Stimulated activated CD8-positive, alpha-beta memory T cell treated with anti-CD3 and anti-CD28 coated beads, Interleukin-7, amount 100 ng/mL, for 48 hours (primary cell): ENCODE results near the gene RIPK4.
"Not testable (repeated sequence)": the region's sequence is repeated elsewhere in the genome, so short reads cannot be mapped to it uniquely, and the experiment has no call there.

ENCODE experiments used
- DNase-seq, 2 donors: peaks; one replicate each; pipeline ENCODE4 v3.0.0-alpha.2; 2020; ENCODE audit warnings: low read depth in 1 of 2; ENCODE audit errors: extremely low read depth in 1 of 2

RIPK4 gene

DNA sequence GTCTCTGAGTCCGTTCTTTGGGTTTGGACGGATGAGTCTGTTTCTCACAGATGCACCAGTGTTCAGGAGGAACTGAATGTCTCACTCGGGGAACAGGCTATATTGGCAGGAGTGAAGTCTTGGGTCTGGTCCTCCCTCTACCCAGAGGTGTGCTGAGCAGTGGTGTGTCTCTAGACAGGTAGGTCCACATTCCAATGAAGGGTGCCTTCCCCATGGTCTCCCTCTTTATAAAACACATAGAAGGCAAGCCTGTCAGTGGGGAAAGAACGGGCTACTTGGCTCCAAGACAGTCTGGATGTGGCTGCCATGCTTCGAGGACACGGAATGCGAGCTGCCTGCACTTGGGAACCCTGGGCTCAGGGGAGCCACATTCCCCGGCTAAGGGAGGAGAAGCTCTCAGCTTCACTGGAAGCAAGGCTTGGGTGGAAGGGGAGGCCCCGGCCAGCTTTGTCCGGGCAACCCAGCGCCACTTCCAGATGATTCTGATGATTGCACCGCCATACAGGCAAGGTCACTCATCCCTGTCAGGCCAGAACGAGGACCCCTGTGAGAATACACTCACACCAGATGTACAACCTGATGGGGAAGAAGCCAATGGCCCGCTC lies 29.7 kb upstream of the RIPK4 start:
- DNase-seq: no peak

DNA sequence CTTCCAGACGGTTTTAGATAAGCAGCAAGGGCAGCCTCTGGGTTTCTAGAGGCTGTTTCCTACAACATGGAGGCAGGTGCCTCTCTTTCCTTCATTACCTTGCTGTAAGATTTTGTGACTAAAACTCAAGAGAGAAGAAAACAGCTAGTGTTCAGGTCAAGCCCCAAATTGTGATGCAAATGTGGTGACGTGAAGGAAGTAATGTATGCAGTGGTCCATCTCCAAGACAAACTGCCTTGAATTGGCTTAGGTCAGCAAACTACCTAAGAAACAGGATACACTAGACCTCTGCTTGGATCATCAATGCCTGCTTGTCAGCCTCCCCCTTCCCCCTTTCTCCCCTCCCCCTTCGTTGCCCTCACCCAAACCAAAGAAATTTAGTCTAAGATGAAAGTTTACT lies 28.9 kb upstream of the RIPK4 start:
- no peak for DNase-seq

DNA sequence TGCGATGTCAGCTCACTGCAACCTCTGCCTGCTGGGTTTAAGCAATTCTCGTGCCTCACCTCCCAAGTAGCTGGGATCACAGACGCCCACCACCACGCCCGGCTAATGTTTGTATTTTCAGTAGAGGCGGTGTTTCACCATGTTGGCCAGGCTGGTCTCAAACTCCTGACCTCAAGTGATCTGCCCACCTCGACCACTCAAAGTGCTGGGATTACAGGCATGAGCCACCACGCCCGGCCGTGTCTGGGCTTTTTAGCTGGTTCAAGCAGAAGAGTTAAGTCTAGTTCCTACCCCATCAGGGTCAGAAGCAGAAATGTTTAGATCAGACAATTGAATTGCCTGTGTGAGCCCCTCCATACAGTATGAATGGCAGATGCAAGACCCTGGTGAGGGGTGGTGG lies 27.7 kb upstream of the RIPK4 start:
- no peak for DNase-seq

DNA sequence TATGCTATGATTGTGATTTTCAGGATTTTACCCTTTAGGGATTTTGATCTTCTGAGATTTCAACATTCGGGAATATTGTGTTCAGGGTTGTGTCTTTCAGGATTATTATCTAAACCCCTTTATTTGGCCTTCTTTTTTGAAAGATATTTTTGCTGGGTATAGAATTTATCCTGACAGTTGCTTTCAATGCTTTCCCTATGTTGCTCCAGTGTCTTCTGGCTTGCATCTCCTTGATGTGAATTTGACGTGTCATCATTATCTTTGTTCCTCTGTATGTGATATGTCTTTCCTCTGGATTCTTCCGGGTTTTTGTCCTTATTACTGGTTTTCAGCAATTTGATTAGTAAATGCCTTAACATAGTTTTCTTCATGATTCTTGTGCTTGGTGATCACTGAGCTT lies 25.9 kb upstream of the RIPK4 start:
- no peak for DNase-seq

DNA sequence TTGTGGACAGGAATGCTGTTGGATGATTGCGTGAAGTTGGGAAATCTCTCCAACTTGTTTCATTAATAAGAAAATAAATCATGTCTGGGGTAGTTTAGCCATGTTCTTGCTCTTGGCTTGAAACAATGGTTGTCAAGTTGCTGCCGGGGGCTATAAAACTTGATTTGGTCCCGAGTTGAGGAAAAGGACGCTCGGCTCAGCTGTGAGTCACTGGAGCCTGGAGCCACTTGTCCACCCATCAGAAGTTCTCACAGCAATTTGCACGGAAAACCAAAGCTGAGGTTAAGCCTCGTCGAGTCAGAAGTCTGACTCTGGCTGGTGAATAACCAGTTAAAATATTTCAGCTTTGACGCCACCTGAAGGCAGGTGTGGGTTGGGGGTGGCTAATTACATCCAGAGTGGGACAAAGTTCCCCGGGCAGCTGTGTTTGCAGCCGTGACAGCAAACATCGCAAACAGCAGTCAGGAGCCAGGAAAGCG lies 19.7 kb upstream of the RIPK4 start:
- DNase-seq: no peak

DNA sequence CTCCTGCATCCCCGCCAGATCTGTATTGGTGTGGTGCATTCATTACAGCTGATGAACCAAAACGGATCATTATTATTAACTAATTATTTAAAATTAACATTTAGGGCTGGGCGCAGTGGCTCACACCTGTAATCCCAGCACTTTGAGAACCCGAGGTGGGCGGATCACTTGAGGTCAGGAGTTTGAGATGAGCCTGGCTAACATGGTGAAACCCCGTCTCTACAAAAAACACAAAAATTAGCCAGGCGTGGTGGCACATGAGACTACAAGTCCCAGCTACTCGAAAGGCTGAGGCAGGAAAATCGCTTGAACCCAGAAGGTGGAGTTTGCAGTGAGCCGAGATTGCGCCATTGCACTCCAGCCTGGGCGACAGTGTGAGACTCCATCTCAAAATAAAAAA lies 18.4 kb upstream of the RIPK4 start:
- not testable (repeated sequence) for DNase-seq

DNA sequence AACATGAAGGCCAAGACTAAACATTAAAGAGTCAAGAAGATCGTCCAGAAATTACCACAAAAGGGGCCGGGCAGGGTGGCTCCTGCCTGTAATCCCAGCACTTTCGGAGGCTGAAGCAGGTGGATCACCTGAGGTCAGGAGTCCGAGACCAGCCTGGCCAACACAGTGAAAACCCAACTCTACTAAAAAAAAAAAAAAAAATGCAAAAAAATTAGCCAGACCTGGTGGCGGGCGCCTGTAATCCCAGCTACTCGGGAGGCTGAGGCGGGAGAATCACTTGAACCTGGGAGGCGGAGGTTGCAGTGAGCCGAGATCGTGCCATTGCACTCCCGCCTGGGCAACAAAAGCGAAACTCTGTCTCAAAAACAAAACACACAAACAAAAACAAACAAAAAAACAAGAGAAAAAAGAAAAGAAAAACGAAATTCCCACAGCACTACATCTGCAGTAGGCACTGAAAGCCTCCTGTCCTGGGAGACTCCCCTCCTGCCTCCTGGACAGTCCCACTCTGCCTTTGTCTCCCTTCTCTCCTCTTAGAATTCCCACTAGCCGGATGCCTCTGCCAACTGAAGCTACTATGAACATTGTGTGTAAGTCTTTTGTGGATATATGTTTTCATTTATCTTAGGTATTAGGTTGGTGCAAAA lies 17.7 kb upstream of the RIPK4 start:
- DNase-seq: no peak

DNA sequence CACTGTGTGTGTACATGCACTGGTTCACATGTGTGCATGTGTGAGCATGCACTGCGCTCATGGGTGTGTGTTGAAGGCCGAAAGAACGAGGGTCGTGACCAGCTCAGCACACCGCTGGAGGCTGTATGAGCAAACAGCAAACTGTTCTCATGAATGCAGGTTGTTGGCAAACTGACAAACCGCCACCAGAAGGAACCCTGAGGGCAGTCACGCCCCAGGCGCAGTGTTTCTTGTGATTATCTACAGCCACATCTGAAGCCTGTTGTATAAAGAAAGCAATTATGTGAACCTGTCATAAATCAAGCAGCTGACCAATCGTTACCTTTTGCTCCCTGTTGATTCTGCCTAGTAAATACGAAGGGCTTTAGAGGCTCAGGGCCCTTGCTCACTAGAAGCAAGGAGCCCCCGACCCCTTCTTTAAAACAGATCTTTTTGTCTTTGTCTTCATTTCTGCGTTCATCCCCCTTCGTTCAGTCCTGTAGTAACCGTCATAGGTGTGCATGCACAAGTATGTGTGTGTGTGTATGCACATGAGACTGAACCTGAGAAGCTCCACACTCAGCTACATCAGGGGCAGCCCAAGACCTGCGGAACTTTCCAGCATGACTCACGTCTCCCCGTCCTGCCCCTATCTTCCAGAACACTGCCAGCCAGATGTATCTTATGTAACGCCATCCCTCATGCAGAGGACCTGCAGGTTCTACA lies 16.8 kb upstream of the RIPK4 start:
- no peak for DNase-seq

DNA sequence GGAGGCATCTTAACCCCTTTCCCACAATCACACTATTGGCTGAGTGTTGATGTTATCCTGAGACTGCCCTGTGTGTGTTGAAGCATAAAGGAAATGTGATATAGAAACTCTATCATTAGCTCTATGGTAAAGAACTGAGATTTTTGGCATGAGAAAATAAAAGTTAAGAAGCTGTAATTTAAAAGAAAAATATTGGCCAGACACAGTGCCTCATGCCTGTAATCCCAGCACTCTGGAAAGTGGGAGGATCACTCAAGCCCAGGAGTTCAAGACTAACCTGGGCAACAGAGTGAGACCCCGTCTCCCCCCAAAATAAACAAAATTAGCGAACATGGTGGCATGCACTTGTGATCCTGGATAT lies 14.2 kb upstream of the RIPK4 start:
- DNase-seq: no peak

DNA sequence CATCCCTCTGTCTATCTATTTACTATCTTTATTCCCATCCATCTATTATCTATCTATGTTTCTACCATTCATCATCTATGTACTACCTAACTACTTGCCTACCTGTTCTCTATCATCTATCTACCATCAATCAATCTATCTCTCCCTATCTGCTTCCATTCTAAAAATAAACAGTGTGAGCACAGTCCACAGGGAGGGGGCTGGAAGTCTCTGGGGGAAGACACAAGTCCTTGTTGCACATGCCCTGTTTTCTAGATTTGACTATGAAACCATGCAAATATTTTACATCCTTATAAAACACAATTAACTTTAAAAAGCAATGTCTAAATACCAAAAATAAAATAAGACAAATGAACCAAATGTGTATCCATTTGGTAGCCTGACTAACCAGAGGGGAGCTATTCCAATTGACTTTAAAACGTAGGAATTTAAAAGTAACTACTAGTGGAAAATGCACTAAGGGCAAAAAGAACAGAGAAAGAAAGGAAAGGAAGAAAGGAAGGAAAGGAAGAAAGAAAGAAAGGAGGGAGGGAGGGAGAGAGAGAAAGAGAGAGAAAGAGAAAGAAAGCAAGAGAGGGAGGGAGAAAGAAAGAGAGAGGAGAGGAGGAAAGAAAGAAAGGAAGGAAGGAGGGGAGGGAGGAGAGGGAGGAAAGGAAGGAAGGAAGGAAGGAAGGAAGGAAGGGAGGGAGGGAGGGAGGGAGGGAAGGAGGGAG lies 13.6 kb upstream of the RIPK4 start:
- DNase-seq: no peak

DNA sequence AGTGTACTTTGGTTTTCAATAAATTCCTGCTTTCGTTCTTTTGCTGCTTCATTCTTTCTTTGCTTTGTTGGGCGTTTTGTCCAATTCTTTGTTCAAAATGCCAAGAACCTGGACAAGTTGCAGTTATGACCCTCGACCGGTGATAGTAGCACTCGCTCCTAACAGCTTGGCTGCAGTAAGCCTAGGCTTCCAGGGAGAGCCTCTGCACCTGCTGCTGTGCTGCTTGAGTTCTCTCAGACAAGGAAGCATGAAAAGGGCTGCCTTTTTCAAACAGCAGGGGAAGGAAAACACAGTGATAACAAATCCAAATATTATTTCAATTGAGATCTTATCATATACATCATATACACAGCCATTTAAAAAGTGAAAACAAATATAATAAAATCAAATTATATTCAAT lies 12.8 kb upstream of the RIPK4 start:
- DNase-seq: no peak

DNA sequence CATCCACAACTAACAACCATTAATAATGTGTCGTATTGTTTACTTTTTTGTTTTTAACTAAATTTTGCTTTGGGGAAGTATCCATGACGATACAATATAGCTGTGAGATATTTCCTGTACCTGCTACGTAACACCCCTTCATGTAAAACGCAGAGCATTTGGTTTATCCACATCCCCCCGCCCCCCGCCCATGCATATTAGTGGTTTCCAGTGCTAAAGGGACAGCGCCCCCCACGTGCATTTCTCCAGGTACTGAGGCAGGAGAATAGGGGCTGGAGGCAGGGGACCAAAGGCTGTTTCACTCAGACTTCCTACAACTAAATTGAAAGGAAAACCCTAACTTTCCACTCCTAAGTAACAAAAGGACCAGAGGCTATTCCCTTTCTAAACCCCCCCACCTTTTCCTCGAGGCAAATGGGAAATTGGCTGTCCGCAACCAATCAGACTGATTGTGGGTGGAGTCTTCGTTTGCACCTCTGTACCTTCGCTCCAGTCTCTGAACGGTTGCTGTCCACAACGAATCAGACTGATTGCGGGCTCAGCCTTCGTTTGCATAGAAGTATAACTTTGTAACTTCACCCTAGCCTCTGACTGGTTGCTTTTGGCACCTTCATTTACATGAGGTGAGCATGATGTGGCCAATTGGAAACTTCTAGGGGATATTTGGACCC lies 12.2 kb upstream of the RIPK4 start:
- DNase-seq: no peak

DNA sequence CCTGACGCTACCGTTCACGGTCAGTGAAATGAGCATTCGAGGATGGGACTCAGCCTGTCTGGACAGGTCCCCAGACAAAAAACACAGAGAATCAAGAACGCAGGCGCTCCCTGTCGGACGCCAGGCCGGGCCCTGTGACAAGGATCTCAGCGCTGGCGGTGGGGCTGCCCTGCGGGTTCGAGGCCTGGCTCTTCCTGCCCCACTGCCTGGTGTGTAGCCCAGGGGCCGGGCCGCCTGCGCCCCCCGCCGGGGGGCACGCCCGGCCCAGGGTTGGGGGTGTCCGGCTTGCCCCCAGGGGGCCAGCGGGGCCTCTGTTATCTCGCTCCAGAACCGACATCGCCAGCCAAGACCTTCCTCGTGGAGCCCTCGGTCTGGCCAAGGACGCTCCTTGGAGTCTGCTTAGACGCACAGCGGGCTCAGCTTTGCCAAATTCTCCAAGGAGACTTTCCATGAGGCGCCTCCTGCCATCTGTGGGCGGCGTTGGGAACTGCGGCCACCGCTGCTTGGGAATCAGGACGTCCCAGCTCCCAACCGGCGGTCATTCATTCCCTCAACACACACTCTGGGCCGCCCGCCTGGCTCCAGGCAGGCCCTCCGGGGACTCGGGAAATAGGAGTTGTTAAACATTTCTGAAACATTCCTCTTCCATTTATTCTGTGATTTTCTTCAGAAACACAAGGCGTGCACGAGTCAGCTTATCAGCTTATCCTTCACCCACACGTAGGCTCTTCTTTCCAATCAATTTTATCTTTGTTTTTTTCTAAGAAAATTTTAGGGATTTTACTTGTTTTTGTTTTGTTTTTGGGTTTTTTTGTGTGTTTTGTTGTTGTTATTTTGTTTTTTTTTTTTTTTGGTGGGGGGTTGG lies 11.3 kb upstream of the RIPK4 start:
- DNase-seq: no peak

DNA sequence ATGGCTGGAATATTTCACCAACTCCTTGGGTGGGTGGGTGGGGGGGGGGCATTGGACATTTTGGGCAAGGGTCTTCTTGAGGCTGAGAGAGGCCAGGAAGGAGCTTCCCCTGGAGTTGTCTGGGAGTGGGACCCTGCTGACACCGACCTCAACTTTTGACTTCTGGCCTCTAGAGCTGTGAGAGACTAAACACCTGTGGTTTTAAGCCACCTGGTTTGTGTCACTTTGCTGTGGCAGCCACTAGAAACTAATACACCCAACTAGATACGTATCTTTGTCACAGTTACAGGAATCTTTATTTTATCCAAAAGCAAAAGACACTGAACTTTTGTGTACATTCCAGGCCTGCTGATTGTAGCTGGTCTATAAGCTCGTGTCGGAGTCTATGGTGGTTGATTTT lies 9.9 kb upstream of the RIPK4 start:
- DNase-seq: no peak

DNA sequence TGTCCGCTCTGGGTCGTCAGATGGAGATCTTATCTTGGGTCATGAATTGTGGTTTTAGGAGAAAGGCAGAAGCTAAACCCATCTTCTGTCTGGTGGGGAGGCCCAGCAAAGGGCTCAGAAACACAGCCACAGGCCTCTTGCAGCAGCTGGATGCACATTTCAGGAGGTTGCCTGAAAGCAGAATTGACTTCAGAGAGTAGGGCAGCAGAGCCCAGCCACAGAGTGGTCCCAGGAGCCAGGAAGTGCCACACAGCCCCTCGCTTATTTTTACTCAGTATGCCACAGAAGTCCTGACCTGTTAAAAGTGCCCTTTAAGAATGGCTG lies 8.3 kb upstream of the RIPK4 start:
- DNase-seq: no peak

DNA sequence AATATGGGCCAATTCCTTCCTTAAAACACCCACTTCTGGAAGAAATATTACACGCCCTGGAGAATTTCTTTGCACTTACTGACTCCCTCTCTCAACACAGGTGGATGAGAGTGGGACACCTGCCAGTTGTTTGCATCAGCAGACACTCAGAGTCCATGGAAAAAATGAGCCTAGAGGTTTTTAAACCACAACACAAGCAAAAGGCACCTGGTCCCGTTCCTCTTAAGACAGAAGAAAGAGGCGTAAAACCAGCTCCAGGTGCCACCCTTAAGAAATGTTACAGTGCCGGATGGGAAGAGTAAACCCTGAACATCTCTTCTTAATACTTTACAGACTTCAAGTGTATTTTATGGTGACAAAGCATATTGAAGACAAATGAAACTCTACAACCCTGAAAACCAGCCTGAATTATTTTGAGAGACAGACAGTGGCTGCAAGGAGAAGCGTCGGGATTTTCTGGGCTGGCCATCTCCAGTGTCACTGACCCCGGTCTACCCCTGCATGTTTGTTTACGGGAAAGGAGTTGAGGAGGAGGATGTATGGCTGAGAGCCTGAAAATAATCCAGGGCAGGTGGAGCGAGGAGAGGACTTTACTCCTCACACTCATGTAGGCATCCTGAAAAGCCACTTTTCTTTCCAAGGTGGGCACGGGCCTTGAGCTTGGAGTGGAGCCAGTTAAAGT lies 7.8 kb upstream of the RIPK4 start:
- no peak for DNase-seq

DNA sequence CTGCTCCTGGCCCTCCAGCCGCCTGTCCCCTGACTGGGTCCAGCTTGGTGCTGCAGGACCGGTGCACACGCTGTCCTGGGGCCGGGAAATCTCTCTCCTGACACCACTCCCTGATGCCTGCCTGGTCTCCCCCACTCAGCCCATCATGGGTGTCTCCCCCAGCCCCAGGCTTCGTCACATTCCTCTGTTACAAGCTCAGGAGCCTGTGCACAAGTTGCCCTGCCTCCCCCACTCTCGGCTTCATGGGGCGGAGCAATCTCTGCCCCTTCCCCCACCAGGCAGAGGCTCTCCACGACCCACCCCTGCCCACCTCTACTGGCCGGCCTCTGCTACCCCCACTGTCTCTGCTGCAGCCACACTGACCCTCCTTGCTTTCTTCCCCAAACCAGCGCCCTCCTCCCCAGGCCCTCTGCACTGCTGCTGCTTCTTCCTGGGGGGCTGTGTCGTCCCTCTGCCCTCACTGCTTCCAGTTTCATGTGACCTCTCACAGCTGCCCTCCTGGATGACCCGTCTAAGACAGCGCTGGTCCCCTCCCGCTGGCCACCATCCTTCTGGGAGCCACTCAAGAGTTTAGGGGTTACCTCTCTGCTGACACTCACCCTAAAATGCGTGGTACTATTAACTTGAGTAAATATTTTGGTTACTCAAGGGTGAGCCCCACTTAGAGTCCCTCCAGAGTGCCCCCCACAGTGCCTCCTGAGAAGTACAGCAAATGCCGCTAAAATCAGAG lies 5.7 kb upstream of the RIPK4 start:
- DNase-seq: no peak

DNA sequence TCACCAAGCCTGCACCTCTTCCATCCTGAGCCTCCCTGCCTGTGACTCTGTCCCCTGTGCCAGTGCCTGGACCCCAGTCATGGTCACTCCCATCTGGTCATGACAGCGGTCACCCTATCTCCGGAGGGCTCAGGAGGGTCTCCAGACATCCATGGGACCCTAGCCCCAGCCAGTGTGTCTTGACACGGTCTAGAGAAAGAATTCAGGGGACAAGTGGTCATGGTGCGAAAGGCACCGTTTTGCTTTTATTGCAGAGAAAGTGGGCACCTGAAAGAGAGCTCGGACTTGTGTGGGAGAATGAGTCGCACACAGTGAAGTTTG lies 4.7 kb upstream of the RIPK4 start:
- no peak for DNase-seq

DNA sequence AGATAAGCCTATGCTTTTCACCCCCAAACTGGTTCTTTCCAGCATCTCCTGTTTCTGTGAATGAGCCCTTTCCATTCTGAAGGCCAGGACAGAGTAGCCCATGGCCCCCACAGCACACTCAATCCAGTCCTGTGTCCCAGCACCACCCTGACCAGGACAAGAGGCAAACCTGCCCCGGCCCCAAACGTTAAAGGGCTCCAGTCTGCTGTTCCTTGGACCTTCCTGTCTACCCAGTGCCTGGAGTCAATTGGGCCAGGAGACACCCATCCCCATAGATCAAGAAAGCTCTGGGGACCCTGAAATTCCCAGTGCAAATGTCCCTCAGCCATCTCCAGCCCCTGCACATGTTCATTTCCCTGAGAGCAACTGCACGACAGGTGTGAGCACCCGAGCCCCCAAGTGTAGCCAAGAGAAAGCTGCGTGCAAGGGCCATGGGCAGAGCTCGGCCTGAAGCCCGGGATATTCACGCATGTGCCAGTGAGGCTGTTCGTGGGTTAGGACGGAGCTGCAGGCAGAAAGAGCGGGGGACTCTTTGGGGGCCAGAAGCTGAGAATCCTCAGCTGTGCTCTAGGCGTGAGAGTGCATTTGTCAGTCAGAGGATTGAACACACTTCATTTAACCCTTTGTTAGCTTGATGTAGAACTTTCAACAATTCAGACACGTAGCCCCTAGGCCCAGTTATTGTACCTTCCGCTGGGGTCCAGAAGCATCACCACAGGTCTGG lies 4.2 kb upstream of the RIPK4 start:
- DNase-seq: no peak
